GM18858 (cell line): ENCODE measurements around the gene SERPINI1.

ENCODE experiments used
- ATAC-seq: cut with Tn5 transposase; IDR thresholded peaks from one replicate; pipeline ENCODE4 v1.9.1; 2021; ENCODE audit not compliant: unreplicated experiment

Gene SERPINI1

GRCh38 chr3:167734498-167735232 lies 856 bp upstream of the SERPINI1 start, which contains the start of gene PDCD10:
Gene PDCD10, minus strand, starts transcription at chr3:167734892. Its CDS starts 14,735 bp downstream, at chr3:167720157.
- peak; percentile 88 for ATAC-seq

GRCh38 chr3:167736264-167736787 lies 805 bp downstream of the SERPINI1 start:
- ATAC-seq, result no peak

- ATAC-seq, result no peak
These were observed 1.5 kb downstream of the SERPINI1 start for GRCh38 chr3:167736997-167737396.

GRCh38 chr3:167738037-167738436 lies 2.5 kb downstream of the SERPINI1 start:
- ATAC-seq, result no peak

GRCh38 chr3:167739190-167739810 lies 3.8 kb downstream of the SERPINI1 start:
- no peak for ATAC-seq

- ATAC-seq, result peak; percentile 92
These were observed 5.6 kb downstream of the SERPINI1 start for GRCh38 chr3:167740961-167741587.

GRCh38 chr3:167742338-167742737 lies 6.8 kb downstream of the SERPINI1 start:
- ATAC-seq, result no peak

- no peak for ATAC-seq
These were observed 8.3 kb downstream of the SERPINI1 start for GRCh38 chr3:167743799-167744198.

- no peak for ATAC-seq
These were observed 13.7 kb downstream of the SERPINI1 start for GRCh38 chr3:167749209-167749608.

- no peak for ATAC-seq
These were observed 14.2 kb downstream of the SERPINI1 start for GRCh38 chr3:167749728-167750127.

GRCh38 chr3:167750272-167750971 lies 14.9 kb downstream of the SERPINI1 start:
- peak; percentile 99 for ATAC-seq

- no peak for ATAC-seq
These were observed 18.5 kb downstream of the SERPINI1 start for GRCh38 chr3:167754049-167754448.

GRCh38 chr3:167761302-167761701 lies 25.8 kb downstream of the SERPINI1 start:
- ATAC-seq, result no peak

GRCh38 chr3:167762296-167762695 lies 26.8 kb downstream of the SERPINI1 start:
- peak; percentile 72 for ATAC-seq

GRCh38 chr3:167772992-167773391 lies 37.5 kb downstream of the SERPINI1 start:
- peak; percentile 30 for ATAC-seq

- ATAC-seq, result peak; percentile 79
These were observed 38.1 kb downstream of the SERPINI1 start for GRCh38 chr3:167773584-167773983.

- ATAC-seq, result no peak
These were observed 40.7 kb downstream of the SERPINI1 start for GRCh38 chr3:167776066-167776685.

GRCh38 chr3:167777356-167777755 lies 41.8 kb downstream of the SERPINI1 start:
- peak; percentile 50 for ATAC-seq

- no peak for ATAC-seq
These were observed 44.8 kb downstream of the SERPINI1 start for GRCh38 chr3:167780214-167780883.

GRCh38 chr3:167783781-167784180 lies 48.3 kb downstream of the SERPINI1 start:
- ATAC-seq, result no peak
